GM12892 (cell line): ENCODE results near the gene APOBEC3H.

Experiments
- POLR2A ChIP-seq: IDR thresholded peaks from 2 replicates; pipeline ENCODE4 v1.6.1; 2011; ENCODE audit warnings: low read depth, low read length, control low read depth
- POLR2AphosphoS5 ChIP-seq: IDR thresholded peaks from 2 replicates; pipeline ENCODE4 v1.6.1; 2011; ENCODE audit warnings: low read depth, low read length, control low read depth
- TAF1 ChIP-seq: IDR thresholded peaks from 2 replicates; pipeline ENCODE4 v1.6.1; 2011; ENCODE audit warnings: low read depth, mild to moderate bottlenecking, control low read depth, low read length, borderline replicate concordance

DNA sequence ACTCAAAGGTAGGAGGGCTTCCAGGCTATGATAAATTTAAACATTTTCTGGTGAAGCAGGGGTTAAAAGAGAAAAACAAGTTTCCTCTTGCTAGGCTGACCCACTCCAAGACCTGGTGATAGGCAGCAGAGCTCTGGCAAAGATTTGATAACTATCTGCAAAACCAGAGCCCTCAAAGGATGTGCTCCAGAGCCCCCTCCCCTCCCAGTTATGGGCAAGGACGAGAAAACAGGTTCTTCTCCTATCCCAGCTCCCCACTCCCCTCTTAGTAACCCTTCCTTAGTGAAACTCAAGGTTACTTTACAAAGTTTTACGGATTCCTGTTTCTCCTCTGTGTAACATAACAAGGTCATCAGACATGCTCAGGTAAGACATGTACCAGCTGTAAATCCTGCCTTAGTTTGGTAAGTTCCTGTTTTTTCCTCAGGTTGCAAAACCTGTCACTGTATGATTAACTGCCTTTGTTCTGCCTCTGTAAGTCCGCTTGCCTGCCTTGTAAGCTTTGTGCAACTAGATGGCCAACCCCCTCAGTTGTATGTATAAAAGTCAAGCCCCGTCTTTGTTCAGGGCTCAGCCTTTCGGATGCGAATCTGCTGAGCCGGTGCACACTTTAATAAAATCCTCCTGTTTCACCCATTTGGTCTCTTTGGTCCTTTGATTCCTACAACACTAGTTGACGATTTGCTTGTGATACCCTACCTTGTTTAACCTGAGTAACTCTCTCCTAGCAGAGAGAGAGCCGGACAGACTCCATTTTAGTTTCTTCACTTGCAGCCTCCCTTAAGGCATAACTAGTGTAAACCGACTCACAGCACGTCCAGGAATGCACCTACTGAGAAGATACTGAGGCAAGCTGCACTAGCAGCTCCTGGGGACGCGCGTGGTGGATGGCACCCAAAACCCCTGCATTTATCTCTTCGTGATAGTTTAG, 13.9 kb downstream of the APOBEC3H start:
- TF ChIP-seq POLR2A (no peak), POLR2AphosphoS5 (no peak), TAF1 (no peak)
